WTC11 (cell line): ENCODE results near the gene OGFR. TPM values are rescaled to one million over a fixed set of nuclear protein-coding genes. Genes with fewer than 3 reads are reported as not detected.

ENCODE experiments used
- ATAC-seq: fragments of 200-7000 bp; cut with Tn5 transposase; 2 replicates; pipeline ENCODE4 v1.10.0; 2021; ENCODE audit warnings: mild to moderate bottlenecking, moderate library complexity
- CTCF ChIA-PET: fragments of 300-600 bp; sonication (Branson Sonifier 250); formaldehyde crosslinking; loops from one replicate; lab custom pipeline; 2021; ENCODE audit warnings: antibody characterized with exemption; lab: Charles Lee
- POLR2A ChIA-PET: fragments of 350-600 bp; sonication (Branson Sonifier 250); formaldehyde crosslinking; loops from one replicate; lab custom pipeline; 2021; ENCODE audit warnings: antibody characterized with exemption; lab: Charles Lee
- DNase-seq: peaks from one replicate; pipeline ENCODE4 v3.0.0; 2021; ENCODE audit warnings: low spot score
- H3K27ac Mint-ChIP-seq: 2 replicates; pipeline ENCODE4 v1.8.0; 2021; ENCODE audit warnings: mixed read lengths
- H3K27me3 Mint-ChIP-seq: 2 replicates; pipeline ENCODE4 v1.8.0; 2021; ENCODE audit warnings: low read depth, mild to moderate bottlenecking, moderate library complexity, mixed read lengths
- H3K36me3 Mint-ChIP-seq: 2 replicates; pipeline ENCODE4 v1.8.0; 2021; ENCODE audit warnings: mixed read lengths
- H3K4me1 Mint-ChIP-seq: 2 replicates; pipeline ENCODE4 v1.8.0; 2022; ENCODE audit warnings: mixed read lengths
- H3K4me3 Mint-ChIP-seq: 2 replicates; pipeline ENCODE4 v1.8.0; 2021; ENCODE audit warnings: mild to moderate bottlenecking, moderate library complexity, mixed read lengths
- H3K9me3 Mint-ChIP-seq: 2 replicates; pipeline ENCODE4 v1.8.0; 2021; ENCODE audit warnings: mixed read lengths
- CBFB ChIP-seq: sonication (generic); formaldehyde crosslinking; IDR thresholded peaks from 2 replicates; pipeline ENCODE4 v1.8.1; 2022; ENCODE audit warnings: mild to moderate bottlenecking, low read depth, missing genetic modification reagents
- CREB1 ChIP-seq: sonication (generic); formaldehyde crosslinking; IDR thresholded peaks from 2 replicates; pipeline ENCODE4 v1.8.0; 2023; ENCODE audit warnings: mild to moderate bottlenecking, missing genetic modification reagents
- FOXJ3 ChIP-seq: sonication (generic); formaldehyde crosslinking; IDR thresholded peaks from 2 replicates; pipeline ENCODE4 v1.9.0; 2021; ENCODE audit warnings: missing genetic modification reagents, mild to moderate bottlenecking, borderline replicate concordance
- FOXP1 ChIP-seq: sonication (generic); formaldehyde crosslinking; IDR thresholded peaks from 2 replicates; pipeline ENCODE4 v1.8.0; 2022; ENCODE audit warnings: missing genetic modification reagents, mild to moderate bottlenecking, moderate library complexity, borderline replicate concordance
- GABPB1 ChIP-seq: sonication (generic); formaldehyde crosslinking; IDR thresholded peaks from 2 replicates; pipeline ENCODE4 v1.8.1; 2023; ENCODE audit warnings: mild to moderate bottlenecking, missing genetic modification reagents
- GTF2I ChIP-seq: fragments of 250-450 bp; sonication (Bioruptor Pico); conservative IDR thresholded peaks from 2 replicates; pipeline ENCODE4 v1.4.0; 2021; ENCODE audit warnings: mild to moderate bottlenecking
- IRF2 ChIP-seq: sonication (generic); formaldehyde crosslinking; IDR thresholded peaks from 2 replicates; pipeline ENCODE4 v1.8.0; 2022; ENCODE audit warnings: low read depth, missing genetic modification reagents, borderline replicate concordance
- KAT7 ChIP-seq: sonication (generic); formaldehyde crosslinking; IDR thresholded peaks from 2 replicates; pipeline ENCODE4 v1.8.1; 2023; ENCODE audit warnings: missing genetic modification reagents, mild to moderate bottlenecking, borderline replicate concordance
- NFE2L1 ChIP-seq: sonication (generic); formaldehyde crosslinking; IDR thresholded peaks from 2 replicates; pipeline ENCODE4 v1.8.1; 2023; ENCODE audit warnings: missing genetic modification reagents
- NFYB ChIP-seq: sonication (generic); formaldehyde crosslinking; conservative IDR thresholded peaks from 2 replicates; pipeline ENCODE4 v1.8.0; 2022; ENCODE audit warnings: low read depth, missing genetic modification reagents
- OVOL2 ChIP-seq: fragments of 250-450 bp; sonication (Bioruptor Pico); IDR thresholded peaks from 2 replicates; pipeline ENCODE4 v1.9.0; 2021; ENCODE audit warnings: mild to moderate bottlenecking, borderline replicate concordance
- RELA ChIP-seq: sonication (generic); formaldehyde crosslinking; IDR thresholded peaks from 2 replicates; pipeline ENCODE4 v1.8.1; 2022; ENCODE audit warnings: missing genetic modification reagents, mild to moderate bottlenecking, borderline replicate concordance
- SP1 ChIP-seq: sonication (generic); formaldehyde crosslinking; conservative IDR thresholded peaks from 2 replicates; pipeline ENCODE4 v1.8.1; 2022; ENCODE audit warnings: missing genetic modification reagents
- TEAD1 ChIP-seq: sonication (generic); formaldehyde crosslinking; IDR thresholded peaks from 2 replicates; pipeline ENCODE4 v1.8.0; 2022; ENCODE audit warnings: mild to moderate bottlenecking, missing genetic modification reagents
- ZNF138 ChIP-seq: sonication (generic); formaldehyde crosslinking; conservative IDR thresholded peaks from 2 replicates; pipeline ENCODE4 v1.8.1; 2022; ENCODE audit warnings: mild to moderate bottlenecking, moderate library complexity, missing genetic modification reagents
- ZNF219 ChIP-seq: sonication (generic); formaldehyde crosslinking; IDR thresholded peaks from 2 replicates; pipeline ENCODE4 v1.8.0; 2023; ENCODE audit warnings: missing genetic modification reagents, mild to moderate bottlenecking, borderline replicate concordance
- ZNF232 ChIP-seq: sonication (generic); formaldehyde crosslinking; IDR thresholded peaks from 2 replicates; pipeline ENCODE4 v1.8.0; 2022; ENCODE audit warnings: mild to moderate bottlenecking, missing genetic modification reagents
- ZNF416 ChIP-seq: fragments of 250-450 bp; sonication (Bioruptor Pico); IDR thresholded peaks from 2 replicates; pipeline ENCODE4 v1.9.0; 2021; ENCODE audit warnings: mild to moderate bottlenecking, inconsistent platforms
- ZNF671 ChIP-seq: fragments of 250-450 bp; sonication (Bioruptor Pico); IDR thresholded peaks from 2 replicates; pipeline ENCODE4 v1.8.0; 2021; ENCODE audit warnings: mild to moderate bottlenecking
- total RNA-seq: library from RNA; stranded (reverse); gene quantifications from 3 replicates; pipeline ENCODE4 v1.2.3, GENCODE V29; 2021
- TF ChIP-seq, protein P1 (sequence below): fragments of 250-450 bp; sonication (Bioruptor Pico); IDR thresholded peaks from 2 replicates; pipeline ENCODE4 v1.8.0; 2021; ENCODE audit warnings: mild to moderate bottlenecking
- TF ChIP-seq, protein P2 (sequence below): sonication (generic); formaldehyde crosslinking; IDR thresholded peaks from 2 replicates; pipeline ENCODE4 v1.8.1; 2023; ENCODE audit warnings: mild to moderate bottlenecking, missing genetic modification reagents, moderate library complexity
- TF ChIP-seq, protein P3 (sequence below): sonication (generic); formaldehyde crosslinking; IDR thresholded peaks from 2 replicates; pipeline ENCODE4 v1.8.1; 2022; ENCODE audit warnings: mild to moderate bottlenecking, missing genetic modification reagents, moderate library complexity, borderline replicate concordance
- TF ChIP-seq, protein P4 (sequence below): sonication (generic); formaldehyde crosslinking; IDR thresholded peaks from 2 replicates; pipeline ENCODE4 v1.8.0; 2023; ENCODE audit warnings: missing genetic modification reagents, mild to moderate bottlenecking, borderline replicate concordance
- TF ChIP-seq, protein P5 (sequence below): sonication (generic); formaldehyde crosslinking; IDR thresholded peaks from 2 replicates; pipeline ENCODE4 v1.8.1; 2023; ENCODE audit warnings: mild to moderate bottlenecking, missing genetic modification reagents, borderline replicate concordance

The OGFR gene
- total RNA-seq, 1 experiment from 2014 or later = 43.3 TPM

DNA sequence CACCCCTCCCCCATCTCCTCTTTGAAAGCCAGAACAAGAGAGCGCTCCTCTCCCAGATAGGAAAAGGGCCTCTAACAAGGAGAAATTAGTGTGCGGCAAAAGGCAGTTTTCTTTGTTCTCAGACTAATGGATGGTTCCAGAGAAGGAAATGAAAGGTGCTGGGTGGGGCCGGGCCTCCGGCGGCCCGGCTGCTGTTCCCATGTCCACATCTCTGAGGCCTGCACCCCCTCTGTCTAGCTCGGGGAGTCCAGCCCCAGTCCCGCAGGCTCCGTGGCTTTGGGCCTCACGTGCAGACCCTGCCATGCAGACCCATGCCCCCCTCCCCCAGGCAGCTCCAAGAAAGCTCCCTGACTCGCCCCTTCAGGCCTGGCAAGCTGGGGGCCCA lies 44.2 kb upstream of the OGFR start (continued):
- TF ChIP-seq, protein P1, sequence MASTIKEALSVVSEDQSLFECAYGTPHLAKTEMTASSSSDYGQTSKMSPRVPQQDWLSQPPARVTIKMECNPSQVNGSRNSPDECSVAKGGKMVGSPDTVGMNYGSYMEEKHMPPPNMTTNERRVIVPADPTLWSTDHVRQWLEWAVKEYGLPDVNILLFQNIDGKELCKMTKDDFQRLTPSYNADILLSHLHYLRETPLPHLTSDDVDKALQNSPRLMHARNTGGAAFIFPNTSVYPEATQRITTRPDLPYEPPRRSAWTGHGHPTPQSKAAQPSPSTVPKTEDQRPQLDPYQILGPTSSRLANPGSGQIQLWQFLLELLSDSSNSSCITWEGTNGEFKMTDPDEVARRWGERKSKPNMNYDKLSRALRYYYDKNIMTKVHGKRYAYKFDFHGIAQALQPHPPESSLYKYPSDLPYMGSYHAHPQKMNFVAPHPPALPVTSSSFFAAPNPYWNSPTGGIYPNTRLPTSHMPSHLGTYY = no peak
- TF ChIP-seq GTF2I (CRISPR knock-in tag) (no peak), TEAD1 (no peak), ZNF671 (CRISPR knock-in tag) (no peak), NFE2L1 (no peak), OVOL2 (CRISPR knock-in tag) (no peak), SP1 (CRISPR knock-in tag) (no peak)
- TF ChIP-seq, protein P2, sequence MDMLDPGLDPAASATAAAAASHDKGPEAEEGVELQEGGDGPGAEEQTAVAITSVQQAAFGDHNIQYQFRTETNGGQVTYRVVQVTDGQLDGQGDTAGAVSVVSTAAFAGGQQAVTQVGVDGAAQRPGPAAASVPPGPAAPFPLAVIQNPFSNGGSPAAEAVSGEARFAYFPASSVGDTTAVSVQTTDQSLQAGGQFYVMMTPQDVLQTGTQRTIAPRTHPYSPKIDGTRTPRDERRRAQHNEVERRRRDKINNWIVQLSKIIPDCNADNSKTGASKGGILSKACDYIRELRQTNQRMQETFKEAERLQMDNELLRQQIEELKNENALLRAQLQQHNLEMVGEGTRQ (CRISPR knock-in tag) = no peak

DNA sequence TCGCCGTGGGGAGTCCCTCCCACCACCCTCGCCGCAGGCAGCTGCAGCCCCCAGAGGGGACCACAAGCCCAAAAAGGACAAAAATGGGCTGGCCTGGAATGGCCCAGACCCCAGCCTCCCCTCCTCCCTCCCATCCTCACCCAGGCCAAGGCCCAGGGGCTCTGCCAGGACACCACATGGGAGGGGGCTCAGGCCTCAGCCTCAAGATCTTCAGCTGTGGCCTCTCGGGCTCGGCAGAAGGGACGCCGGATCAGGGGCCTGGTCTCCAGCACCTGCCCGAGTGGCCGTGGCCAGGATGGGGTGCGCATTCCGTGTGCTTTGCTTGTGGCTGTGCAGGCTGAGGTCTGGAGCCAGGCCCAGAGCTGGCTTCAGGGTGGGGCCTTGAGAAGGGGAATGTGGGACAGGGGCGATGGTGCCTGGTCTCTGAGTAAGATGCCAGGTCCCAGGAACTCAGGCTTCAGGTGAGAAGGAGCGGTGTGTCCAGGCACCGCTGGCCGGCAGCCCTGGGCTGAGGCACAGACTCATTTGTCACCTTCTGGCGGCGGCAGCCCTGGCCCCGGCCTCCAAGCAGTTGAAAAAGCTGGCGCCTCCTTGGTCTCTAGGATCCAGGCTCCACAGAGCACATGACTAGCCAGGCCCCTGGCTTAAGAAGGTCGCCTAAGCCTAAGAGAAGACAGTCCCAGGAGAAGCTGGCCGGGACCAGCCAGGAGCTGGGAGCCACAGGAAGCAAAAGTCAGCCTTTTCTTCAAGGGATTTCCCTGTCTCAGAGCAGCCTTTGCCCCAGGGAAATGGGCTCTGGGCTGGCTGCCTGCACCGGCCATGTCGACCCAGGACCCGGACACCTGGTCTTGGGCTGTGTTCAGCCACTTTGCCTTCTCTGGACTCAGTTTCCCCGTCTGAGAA lies 43.5 kb upstream of the OGFR start:
- POLR2A ChIA-PET = no interaction called here
- no peak for TF ChIP-seq CREB1 (CRISPR knock-in tag)
- TF ChIP-seq ZNF138 (CRISPR knock-in tag) = no peak
- TF ChIP-seq, protein P3, sequence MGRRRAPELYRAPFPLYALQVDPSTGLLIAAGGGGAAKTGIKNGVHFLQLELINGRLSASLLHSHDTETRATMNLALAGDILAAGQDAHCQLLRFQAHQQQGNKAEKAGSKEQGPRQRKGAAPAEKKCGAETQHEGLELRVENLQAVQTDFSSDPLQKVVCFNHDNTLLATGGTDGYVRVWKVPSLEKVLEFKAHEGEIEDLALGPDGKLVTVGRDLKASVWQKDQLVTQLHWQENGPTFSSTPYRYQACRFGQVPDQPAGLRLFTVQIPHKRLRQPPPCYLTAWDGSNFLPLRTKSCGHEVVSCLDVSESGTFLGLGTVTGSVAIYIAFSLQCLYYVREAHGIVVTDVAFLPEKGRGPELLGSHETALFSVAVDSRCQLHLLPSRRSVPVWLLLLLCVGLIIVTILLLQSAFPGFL (CRISPR knock-in tag) = no peak
- TF ChIP-seq CBFB (CRISPR knock-in tag) = no peak
- no peak for TF ChIP-seq GABPB1 (CRISPR knock-in tag)
- no peak for TF ChIP-seq FOXP1
- no peak for TF ChIP-seq GTF2I (CRISPR knock-in tag)
- TF ChIP-seq IRF2 = no peak
- no peak for TF ChIP-seq RELA (CRISPR knock-in tag)
- no peak for TF ChIP-seq NFYB
- TF ChIP-seq FOXJ3 = no peak
- no peak for TF ChIP-seq ZNF232 (CRISPR knock-in tag)
- TF ChIP-seq, protein P4, sequence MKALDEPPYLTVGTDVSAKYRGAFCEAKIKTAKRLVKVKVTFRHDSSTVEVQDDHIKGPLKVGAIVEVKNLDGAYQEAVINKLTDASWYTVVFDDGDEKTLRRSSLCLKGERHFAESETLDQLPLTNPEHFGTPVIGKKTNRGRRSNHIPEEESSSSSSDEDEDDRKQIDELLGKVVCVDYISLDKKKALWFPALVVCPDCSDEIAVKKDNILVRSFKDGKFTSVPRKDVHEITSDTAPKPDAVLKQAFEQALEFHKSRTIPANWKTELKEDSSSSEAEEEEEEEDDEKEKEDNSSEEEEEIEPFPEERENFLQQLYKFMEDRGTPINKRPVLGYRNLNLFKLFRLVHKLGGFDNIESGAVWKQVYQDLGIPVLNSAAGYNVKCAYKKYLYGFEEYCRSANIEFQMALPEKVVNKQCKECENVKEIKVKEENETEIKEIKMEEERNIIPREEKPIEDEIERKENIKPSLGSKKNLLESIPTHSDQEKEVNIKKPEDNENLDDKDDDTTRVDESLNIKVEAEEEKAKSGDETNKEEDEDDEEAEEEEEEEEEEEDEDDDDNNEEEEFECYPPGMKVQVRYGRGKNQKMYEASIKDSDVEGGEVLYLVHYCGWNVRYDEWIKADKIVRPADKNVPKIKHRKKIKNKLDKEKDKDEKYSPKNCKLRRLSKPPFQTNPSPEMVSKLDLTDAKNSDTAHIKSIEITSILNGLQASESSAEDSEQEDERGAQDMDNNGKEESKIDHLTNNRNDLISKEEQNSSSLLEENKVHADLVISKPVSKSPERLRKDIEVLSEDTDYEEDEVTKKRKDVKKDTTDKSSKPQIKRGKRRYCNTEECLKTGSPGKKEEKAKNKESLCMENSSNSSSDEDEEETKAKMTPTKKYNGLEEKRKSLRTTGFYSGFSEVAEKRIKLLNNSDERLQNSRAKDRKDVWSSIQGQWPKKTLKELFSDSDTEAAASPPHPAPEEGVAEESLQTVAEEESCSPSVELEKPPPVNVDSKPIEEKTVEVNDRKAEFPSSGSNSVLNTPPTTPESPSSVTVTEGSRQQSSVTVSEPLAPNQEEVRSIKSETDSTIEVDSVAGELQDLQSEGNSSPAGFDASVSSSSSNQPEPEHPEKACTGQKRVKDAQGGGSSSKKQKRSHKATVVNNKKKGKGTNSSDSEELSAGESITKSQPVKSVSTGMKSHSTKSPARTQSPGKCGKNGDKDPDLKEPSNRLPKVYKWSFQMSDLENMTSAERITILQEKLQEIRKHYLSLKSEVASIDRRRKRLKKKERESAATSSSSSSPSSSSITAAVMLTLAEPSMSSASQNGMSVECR (CRISPR knock-in tag) = no peak
- TF ChIP-seq ZNF416 (CRISPR knock-in tag) = no peak
- no peak for TF ChIP-seq OVOL2 (CRISPR knock-in tag)
- TF ChIP-seq KAT7 = no peak
- TF ChIP-seq, protein P5, sequence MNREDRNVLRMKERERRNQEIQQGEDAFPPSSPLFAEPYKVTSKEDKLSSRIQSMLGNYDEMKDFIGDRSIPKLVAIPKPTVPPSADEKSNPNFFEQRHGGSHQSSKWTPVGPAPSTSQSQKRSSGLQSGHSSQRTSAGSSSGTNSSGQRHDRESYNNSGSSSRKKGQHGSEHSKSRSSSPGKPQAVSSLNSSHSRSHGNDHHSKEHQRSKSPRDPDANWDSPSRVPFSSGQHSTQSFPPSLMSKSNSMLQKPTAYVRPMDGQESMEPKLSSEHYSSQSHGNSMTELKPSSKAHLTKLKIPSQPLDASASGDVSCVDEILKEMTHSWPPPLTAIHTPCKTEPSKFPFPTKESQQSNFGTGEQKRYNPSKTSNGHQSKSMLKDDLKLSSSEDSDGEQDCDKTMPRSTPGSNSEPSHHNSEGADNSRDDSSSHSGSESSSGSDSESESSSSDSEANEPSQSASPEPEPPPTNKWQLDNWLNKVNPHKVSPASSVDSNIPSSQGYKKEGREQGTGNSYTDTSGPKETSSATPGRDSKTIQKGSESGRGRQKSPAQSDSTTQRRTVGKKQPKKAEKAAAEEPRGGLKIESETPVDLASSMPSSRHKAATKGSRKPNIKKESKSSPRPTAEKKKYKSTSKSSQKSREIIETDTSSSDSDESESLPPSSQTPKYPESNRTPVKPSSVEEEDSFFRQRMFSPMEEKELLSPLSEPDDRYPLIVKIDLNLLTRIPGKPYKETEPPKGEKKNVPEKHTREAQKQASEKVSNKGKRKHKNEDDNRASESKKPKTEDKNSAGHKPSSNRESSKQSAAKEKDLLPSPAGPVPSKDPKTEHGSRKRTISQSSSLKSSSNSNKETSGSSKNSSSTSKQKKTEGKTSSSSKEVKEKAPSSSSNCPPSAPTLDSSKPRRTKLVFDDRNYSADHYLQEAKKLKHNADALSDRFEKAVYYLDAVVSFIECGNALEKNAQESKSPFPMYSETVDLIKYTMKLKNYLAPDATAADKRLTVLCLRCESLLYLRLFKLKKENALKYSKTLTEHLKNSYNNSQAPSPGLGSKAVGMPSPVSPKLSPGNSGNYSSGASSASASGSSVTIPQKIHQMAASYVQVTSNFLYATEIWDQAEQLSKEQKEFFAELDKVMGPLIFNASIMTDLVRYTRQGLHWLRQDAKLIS (CRISPR knock-in tag) = no peak
- no peak for TF ChIP-seq ZNF219 (CRISPR knock-in tag)

More for the DNA sequence above, 43.5 kb upstream of the OGFR start:
- no peak for DNase-seq
- CTCF ChIA-PET = interaction anchor here (0.8 to 1.2 kb wide), 2 partner anchors 18 to 30 kb away, joined by 4 to 5 read pairs; no protein-coding TSS in a partner anchor
- no peak overlapping the region for H3K27ac Mint-ChIP-seq
- no peaks in the 10 kb centered on the region; the same call in 1 of the 2 replicates for H3K4me1 Mint-ChIP-seq
- no peaks in the 10 kb centered on the region for H3K9me3 Mint-ChIP-seq
- H3K27me3 Mint-ChIP-seq = peaks cover 6% of the 10 kb centered on the region
- no peak for ATAC-seq
- no peaks in the 10 kb centered on the region for H3K36me3 Mint-ChIP-seq
- H3K4me3 Mint-ChIP-seq = no peak overlapping the region
